A673 (cell line): ENCODE data around the gene BTBD8. TPM values are rescaled to one million over a fixed set of nuclear protein-coding genes. Genes with fewer than 3 reads are reported as not detected.

Source experiments
- BruUV-seq: library from RNA; stranded (reverse); fragments of 400-500 nt; replicated peaks from 2 replicates; lab custom pipeline; 2021; lab: Mats Ljungman, UMichigan
- CTCF ChIA-PET: fragments of 300-600 bp; sonication (Branson Sonifier 250); formaldehyde crosslinking; loops from one replicate; lab custom pipeline; 2022; ENCODE audit warnings: antibody characterized with exemption; lab: Charles Lee
- POLR2A ChIA-PET: fragments of 300-600 bp; sonication (Branson Sonifier 250); formaldehyde crosslinking; loops from one replicate; lab custom pipeline; 2022; ENCODE audit warnings: antibody characterized with exemption; ENCODE audit not compliant: low non-redundant PET; lab: Charles Lee
- DNase-seq: peaks from one replicate; pipeline ENCODE4 v3.0.0-alpha.2; 2015; ENCODE audit warnings: low spot score
- H3K27ac ChIP-seq: fragments of 200-600 bp; sonication (generic); 2 replicates; pipeline ENCODE4 v1.5.1; 2016; ENCODE audit warnings: mixed run types, low read depth, mild to moderate bottlenecking, mixed read lengths, antibody characterized with exemption, low read length; ENCODE audit not compliant: poor library complexity, severe bottlenecking
- H3K27me3 ChIP-seq: fragments of 200-600 bp; sonication (generic); replicated peaks from 2 replicates; pipeline ENCODE4 v1.6.1; 2017; ENCODE audit warnings: mixed run types, low read depth, mild to moderate bottlenecking, mixed read lengths, antibody characterized with exemption, low read length; ENCODE audit not compliant: insufficient read depth, poor library complexity
- H3K36me3 ChIP-seq: fragments of 200-600 bp; sonication (generic); 2 replicates; pipeline ENCODE4 v1.6.1; 2016; ENCODE audit warnings: mixed run types, mild to moderate bottlenecking, mixed read lengths, antibody characterized with exemption, low read length; ENCODE audit not compliant: insufficient read depth, poor library complexity, severe bottlenecking
- H3K4me1 ChIP-seq: fragments of 200-600 bp; sonication (generic); 2 replicates; pipeline ENCODE4 v1.6.1; 2017; ENCODE audit warnings: mixed run types, mild to moderate bottlenecking, mixed read lengths, antibody characterized with exemption, low read length; ENCODE audit not compliant: insufficient read depth, poor library complexity, severe bottlenecking
- H3K4me3 ChIP-seq: fragments of 200-600 bp; sonication (generic); 2 replicates; pipeline ENCODE4 v1.5.1; 2016; ENCODE audit warnings: low read depth, mixed run types, mild to moderate bottlenecking, mixed read lengths, low read length; ENCODE audit not compliant: poor library complexity, severe bottlenecking
- H3K9me3 ChIP-seq: fragments of 200-600 bp; sonication (generic); 2 replicates; pipeline ENCODE4 v1.6.1; 2016; ENCODE audit warnings: mixed run types, low read depth, mild to moderate bottlenecking, mixed read lengths, antibody characterized with exemption, low read length; ENCODE audit not compliant: poor library complexity, severe bottlenecking
- CTCF ChIP-seq: fragments of 300-800, 200-600 bp; sonication (generic); conservative IDR thresholded peaks from 2 replicates; pipeline ENCODE4 v1.5.1; 2017; ENCODE audit warnings: low read depth, mild to moderate bottlenecking, antibody characterized with exemption, low read length, moderate library complexity, mixed read lengths
- EZH2 ChIP-seq: fragments of 200-600 bp; sonication (generic); IDR thresholded peaks from 2 replicates; pipeline ENCODE4 v1.6.1; 2017; ENCODE audit warnings: borderline replicate concordance, low read depth, mild to moderate bottlenecking, mixed read lengths, antibody characterized with exemption, low read length; ENCODE audit not compliant: poor library complexity, severe bottlenecking
- intact Hi-C: fragments of 100-400 bp; cut with micrococcal nuclease; formaldehyde crosslinking; loops from one replicate; pipeline ENCODE4 v1.10.0; 2022; ENCODE audit not compliant: unreplicated experiment
- total RNA-seq: library from RNA; stranded (reverse); gene quantifications from 2 replicates; pipeline ENCODE4 v1.2.3, GENCODE V29; 2021

Gene BTBD8
- total RNA-seq, 1 experiment from 2014 or later, result 1.4 TPM

GRCh38 chr1:92184632-92185031 is 104.5 kb downstream of the BTBD8 start:
- CTCF ChIA-PET, result no interaction called here
- peak; percentile 68 for DNase-seq

GRCh38 chr1:92186081-92186480 is 105.9 kb downstream of the BTBD8 start:
- no peaks in the 10 kb centered on the region for H3K9me3 ChIP-seq
- ChIA-PET CTCF (no interaction called here), POLR2A (no interaction called here)
- H3K4me1 ChIP-seq, result peaks cover 33% of the 10 kb centered on the region
- no peak overlapping the region for H3K27ac ChIP-seq
- TF ChIP-seq EZH2, result no peak
- TF ChIP-seq CTCF, result no peak
- no TSS peak for BruUV-seq
- intact Hi-C loops, result no loop called here
- no peak for DNase-seq
- H3K27me3 ChIP-seq, result no peaks in the 10 kb centered on the region
- H3K4me3 ChIP-seq, result no peak overlapping the region
- H3K36me3 ChIP-seq, result no peaks in the 10 kb centered on the region

More at GRCh38 chr1:92184632-92185031, 104.5 kb downstream of the BTBD8 start:
- Histone ChIP-seq H3K27me3 (no peaks in the 10 kb centered on the region), H3K27ac (peak overlapping the region; percentile 48), H3K36me3 (no peaks in the 10 kb centered on the region), H3K4me1 (peaks cover 33% of the 10 kb centered on the region), H3K9me3 (no peaks in the 10 kb centered on the region), H3K4me3 (no peak overlapping the region)
- TF ChIP-seq CTCF, result no peak
- no peak for TF ChIP-seq EZH2
- POLR2A ChIA-PET, result no interaction called here
- intact Hi-C loops, result no loop called here
- no TSS peak for BruUV-seq

- no peak for TF ChIP-seq EZH2
- BruUV-seq, result no TSS peak
- no peaks in the 10 kb centered on the region for H3K9me3 ChIP-seq
- H3K27me3 ChIP-seq, result no peaks in the 10 kb centered on the region
- no peak overlapping the region for H3K4me3 ChIP-seq
- CTCF ChIA-PET, result no interaction called here
- H3K27ac ChIP-seq, result no peak overlapping the region
- POLR2A ChIA-PET, result no interaction called here
- no peaks in the 10 kb centered on the region for H3K36me3 ChIP-seq
- intact Hi-C loops, result no loop called here
- peak; percentile 5 for DNase-seq
- peaks cover 24% of the 10 kb centered on the region for H3K4me1 ChIP-seq
These were observed 108.5 kb downstream of the BTBD8 start for GRCh38 chr1:92188436-92189255.
